MCF 10A (cell line): Measurements from ENCODE around the gene FAM120C. TPM values are rescaled to one million over a fixed set of nuclear protein-coding genes. Genes with fewer than 3 reads are reported as not detected.

Experiments used
- BruUV-seq: library from RNA; stranded (reverse); fragments of 400-500 nt; replicated peaks from 2 replicates; lab custom pipeline; 2021; lab: Mats Ljungman, UMichigan
- CTCF ChIA-PET: fragments of 300-600 bp; sonication (Branson Sonifier 250); formaldehyde crosslinking; extraction: SDS; loops from one replicate; lab custom pipeline; 2021; ENCODE audit warnings: antibody characterized with exemption, inconsistent platforms; lab: Yijun Ruan, JAX
- POLR2A ChIA-PET: fragments of 300-600, 350-650 bp; sonication (Branson Sonifier 250); formaldehyde crosslinking; extraction: SDS; loops from one replicate; lab custom pipeline; 2020; ENCODE audit warnings: antibody characterized with exemption, inconsistent platforms; lab: Yijun Ruan, JAX
- DNase-seq: peaks from one replicate; pipeline ENCODE4 v3.0.0-alpha.2; 2018; ENCODE audit not compliant: unreplicated experiment
- H3K27ac Mint-ChIP-seq: one replicate; pipeline ENCODE4 v1.8.0; 2022; ENCODE audit warnings: mild to moderate bottlenecking, low read depth, mixed read lengths; ENCODE audit not compliant: unreplicated experiment
- H3K27me3 Mint-ChIP-seq: one replicate; pipeline ENCODE4 v1.8.0; 2022; ENCODE audit warnings: mixed read lengths; ENCODE audit not compliant: insufficient read depth, unreplicated experiment
- H3K36me3 Mint-ChIP-seq: one replicate; pipeline ENCODE4 v1.8.0; 2022; ENCODE audit warnings: mild to moderate bottlenecking, moderate library complexity, mixed read lengths; ENCODE audit not compliant: insufficient read depth, unreplicated experiment
- H3K4me1 Mint-ChIP-seq: one replicate; pipeline ENCODE4 v1.8.0; 2022; ENCODE audit warnings: mixed read lengths; ENCODE audit not compliant: insufficient read depth, unreplicated experiment
- H3K4me3 Mint-ChIP-seq: one replicate; pipeline ENCODE4 v1.8.0; 2022; ENCODE audit warnings: mild to moderate bottlenecking, moderate library complexity, mixed read lengths; ENCODE audit not compliant: unreplicated experiment
- H3K9me3 Mint-ChIP-seq: one replicate; pipeline ENCODE4 v1.8.0; 2022; ENCODE audit warnings: mixed read lengths; ENCODE audit not compliant: unreplicated experiment
- intact Hi-C: fragments of 100-400 bp; cut with micrococcal nuclease; formaldehyde crosslinking; loops from 2 replicates; pipeline ENCODE4 v1.14.1; 2022
- total RNA-seq: library from RNA; stranded (reverse); gene quantifications from 2 replicates; pipeline ENCODE4 v1.2.3, GENCODE V29; 2022
- TF ChIP-seq, protein P1 (sequence below): fragments of 200-600 bp; IDR thresholded peaks from one replicate; pipeline ENCODE4 v1.8.0; 2022; ENCODE audit warnings: antibody characterized with exemption, mild to moderate bottlenecking; ENCODE audit not compliant: unreplicated experiment

FAM120C gene
- total RNA-seq, 1 experiment from 2014 or later = 11.3 TPM

DNA sequence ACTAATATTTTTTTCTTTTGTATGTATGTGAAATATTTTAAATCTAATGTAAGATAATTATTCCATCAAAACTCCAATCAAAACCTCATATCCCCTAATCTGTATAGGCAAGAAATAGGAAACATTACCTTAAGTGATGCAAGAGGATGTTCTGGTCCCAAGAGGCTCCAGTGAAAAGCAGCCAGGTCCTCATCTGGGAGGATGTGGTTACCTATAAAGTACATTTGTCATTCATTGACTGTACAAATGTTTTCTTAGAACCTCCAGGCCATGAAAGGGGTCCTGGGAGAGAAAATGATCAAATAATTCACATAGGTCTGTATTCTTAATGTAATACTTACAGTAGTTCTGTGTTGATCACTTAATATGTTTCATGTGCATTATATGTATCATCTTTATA is 25.5 kb downstream of the FAM120C start:
- Mint-ChIP-seq H3K4me3 (no peak overlapping the region), H3K27me3 (peaks cover 68% of the 10 kb centered on the region), H3K36me3 (peaks cover 23% of the 10 kb centered on the region), H3K4me1 (no peaks in the 10 kb centered on the region), H3K27ac (no peak overlapping the region), H3K9me3 (no peaks in the 10 kb centered on the region)
- intact Hi-C loops = no loop called here
- BruUV-seq = no TSS peak
- ChIA-PET CTCF (no interaction called here), POLR2A (no interaction called here)
- TF ChIP-seq, protein P1, sequence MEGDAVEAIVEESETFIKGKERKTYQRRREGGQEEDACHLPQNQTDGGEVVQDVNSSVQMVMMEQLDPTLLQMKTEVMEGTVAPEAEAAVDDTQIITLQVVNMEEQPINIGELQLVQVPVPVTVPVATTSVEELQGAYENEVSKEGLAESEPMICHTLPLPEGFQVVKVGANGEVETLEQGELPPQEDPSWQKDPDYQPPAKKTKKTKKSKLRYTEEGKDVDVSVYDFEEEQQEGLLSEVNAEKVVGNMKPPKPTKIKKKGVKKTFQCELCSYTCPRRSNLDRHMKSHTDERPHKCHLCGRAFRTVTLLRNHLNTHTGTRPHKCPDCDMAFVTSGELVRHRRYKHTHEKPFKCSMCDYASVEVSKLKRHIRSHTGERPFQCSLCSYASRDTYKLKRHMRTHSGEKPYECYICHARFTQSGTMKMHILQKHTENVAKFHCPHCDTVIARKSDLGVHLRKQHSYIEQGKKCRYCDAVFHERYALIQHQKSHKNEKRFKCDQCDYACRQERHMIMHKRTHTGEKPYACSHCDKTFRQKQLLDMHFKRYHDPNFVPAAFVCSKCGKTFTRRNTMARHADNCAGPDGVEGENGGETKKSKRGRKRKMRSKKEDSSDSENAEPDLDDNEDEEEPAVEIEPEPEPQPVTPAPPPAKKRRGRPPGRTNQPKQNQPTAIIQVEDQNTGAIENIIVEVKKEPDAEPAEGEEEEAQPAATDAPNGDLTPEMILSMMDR = no peak
- no peak for DNase-seq

DNA sequence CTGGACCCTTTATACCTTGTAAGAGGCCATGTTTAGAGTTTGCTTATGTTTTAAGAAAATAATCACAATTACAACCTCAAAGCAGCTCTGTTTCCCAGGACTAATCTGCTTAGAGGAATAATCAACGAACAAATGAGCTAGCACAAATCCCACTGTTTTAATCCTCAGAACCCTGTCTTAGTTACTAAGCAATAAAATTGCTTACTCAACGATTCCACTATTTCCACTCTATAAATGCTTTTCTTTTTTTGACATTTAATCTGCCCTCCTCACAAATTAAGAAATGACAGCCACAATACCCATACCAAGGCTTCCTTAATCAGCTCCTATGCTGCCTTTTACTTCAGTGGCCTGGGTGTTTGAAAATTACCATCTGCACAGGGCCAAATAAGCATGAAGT is 48.8 kb downstream of the FAM120C start:
- intact Hi-C loops = no loop called here
- no TSS peak for BruUV-seq
- H3K27ac Mint-ChIP-seq = no peak overlapping the region
- ChIA-PET CTCF (no interaction called here), POLR2A (no interaction called here)
- peaks cover 11% of the 10 kb centered on the region for H3K27me3 Mint-ChIP-seq
- H3K4me1 Mint-ChIP-seq = no peaks in the 10 kb centered on the region
- DNase-seq = no peak
- H3K36me3 Mint-ChIP-seq = peaks cover 27% of the 10 kb centered on the region
- H3K9me3 Mint-ChIP-seq = no peaks in the 10 kb centered on the region
- no peak overlapping the region for H3K4me3 Mint-ChIP-seq
- TF ChIP-seq, protein P1 = no peak

DNA sequence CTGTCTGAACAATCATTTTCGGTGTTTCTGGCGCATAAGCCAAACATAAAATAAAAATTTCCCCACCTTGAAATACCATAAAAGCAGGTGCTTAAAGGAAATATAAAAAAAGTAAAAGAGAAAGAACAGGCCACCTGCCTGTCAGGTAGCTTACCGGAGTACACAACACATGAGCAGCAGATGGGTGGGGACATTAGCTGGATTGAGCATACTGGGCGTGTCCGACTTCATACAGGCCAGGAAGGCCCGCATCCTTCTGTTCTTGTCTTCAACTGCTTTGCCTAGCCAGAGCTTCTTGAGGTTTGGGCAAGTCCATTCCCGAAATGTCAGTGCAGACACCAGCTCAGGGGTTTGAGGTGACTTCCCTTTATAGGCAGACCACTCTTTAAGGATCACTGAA is 66.7 kb downstream of the FAM120C start:
- peaks cover 5% of the 10 kb centered on the region for H3K36me3 Mint-ChIP-seq
- no peak for DNase-seq
- intact Hi-C loops = no loop called here
- H3K4me1 Mint-ChIP-seq = no peaks in the 10 kb centered on the region
- ChIA-PET CTCF (no interaction called here), POLR2A (no interaction called here)
- BruUV-seq = no TSS peak
- TF ChIP-seq, protein P1 = no peak
- no peaks in the 10 kb centered on the region for H3K9me3 Mint-ChIP-seq
- no peak overlapping the region for H3K4me3 Mint-ChIP-seq
- no peak overlapping the region for H3K27ac Mint-ChIP-seq
- H3K27me3 Mint-ChIP-seq = no peaks in the 10 kb centered on the region

DNA sequence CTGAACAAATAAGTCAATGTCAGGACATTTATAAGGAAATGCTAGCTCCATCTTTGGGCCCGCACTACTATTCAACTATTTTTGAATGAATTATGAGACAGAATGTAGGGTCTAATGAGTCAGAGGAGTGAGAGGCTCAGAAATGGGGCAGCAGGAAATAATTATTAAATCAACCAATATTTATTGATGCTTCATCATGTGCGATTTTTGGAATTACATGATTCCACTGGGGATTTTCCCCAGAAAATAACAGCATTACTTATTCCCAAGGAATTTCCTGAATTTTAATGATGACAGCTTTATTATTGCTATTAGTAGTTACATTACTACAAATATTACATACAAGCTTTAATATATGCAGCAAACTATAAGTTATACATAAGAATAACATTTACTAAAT is 89.5 kb downstream of the FAM120C start:
- POLR2A ChIA-PET = interaction anchor here (0.9 to 1.1 kb wide), 4 partner anchors 13 to 347 kb away, joined by 3 to 6 read pairs (median 3); partner anchors contain the start of genes PHF8 and TSR2
- no peaks in the 10 kb centered on the region for H3K9me3 Mint-ChIP-seq
- no peak overlapping the region for H3K4me3 Mint-ChIP-seq
- intact Hi-C loops = no loop called here
- H3K4me1 Mint-ChIP-seq = peaks cover 4% of the 10 kb centered on the region
- no peaks in the 10 kb centered on the region for H3K36me3 Mint-ChIP-seq
- TF ChIP-seq, protein P1 = no peak
- peak overlapping the region; percentile 46 for H3K27ac Mint-ChIP-seq
- CTCF ChIA-PET = interaction anchor here (0.7 kb wide), 1 partner anchor 10 kb away, joined by 5 read pairs; no protein-coding TSS in a partner anchor
- peaks cover 17% of the 10 kb centered on the region for H3K27me3 Mint-ChIP-seq
- DNase-seq = no peak
- BruUV-seq = no TSS peak
